Stimulated activated naive CD8-positive, alpha-beta T cell treated with anti-CD3 and anti-CD28 coated beads, Interleukin-15, Interleukin-2, amounts not matched to agents 100 ng/mL and 50 ng/mL, for 24 hours (primary cell): Measurements from ENCODE around the gene RFX2.
"Not testable (repeated sequence)": the region's sequence is repeated elsewhere in the genome, so short reads cannot be mapped to it uniquely, and the experiment has no call there.

Experiments
- H3K27ac Mint-ChIP-seq: one replicate; pipeline ENCODE4 v1.8.0; 2021; ENCODE audit warnings: mild to moderate bottlenecking, mixed read lengths
- H3K27me3 Mint-ChIP-seq: one replicate; pipeline ENCODE4 v1.8.0; 2021; ENCODE audit warnings: mixed read lengths
- H3K36me3 Mint-ChIP-seq: one replicate; pipeline ENCODE4 v1.8.0; 2021; ENCODE audit warnings: low read depth, mixed read lengths
- H3K4me1 Mint-ChIP-seq: one replicate; pipeline ENCODE4 v1.8.0; 2021; ENCODE audit warnings: low read depth, mixed read lengths
- H3K4me3 Mint-ChIP-seq: one replicate; pipeline ENCODE4 v1.8.0; 2021; ENCODE audit warnings: mild to moderate bottlenecking, mixed read lengths
- H3K9me3 Mint-ChIP-seq: one replicate; pipeline ENCODE4 v1.8.0; 2021; ENCODE audit warnings: mixed read lengths

The RFX2 gene

DNA sequence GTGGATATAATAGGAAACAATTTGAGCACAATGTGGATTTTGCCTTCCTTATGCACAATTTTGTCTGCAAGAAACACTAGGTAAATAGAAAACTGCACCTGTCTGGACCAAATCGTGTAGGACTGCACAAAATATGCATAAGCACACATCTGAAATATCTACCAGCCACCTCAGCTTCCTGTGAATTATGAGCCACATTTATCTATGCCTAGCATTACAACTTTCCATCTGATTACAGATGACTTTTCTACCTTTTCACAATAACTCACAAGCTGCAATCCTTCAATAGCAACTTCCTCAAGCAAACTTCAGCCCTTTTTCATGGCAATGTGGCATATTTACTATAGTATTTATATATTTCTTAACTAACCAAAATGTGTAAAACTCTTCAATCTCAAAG, 5.7 kb upstream of the RFX2 start:
- no peak overlapping the region for H3K4me3 Mint-ChIP-seq
- peaks cover 3% of the 10 kb centered on the region for H3K27me3 Mint-ChIP-seq
- no peaks in the 10 kb centered on the region for H3K36me3 Mint-ChIP-seq
- H3K27ac Mint-ChIP-seq: no peak overlapping the region
- peaks cover 5% of the 10 kb centered on the region for H3K4me1 Mint-ChIP-seq
- H3K9me3 Mint-ChIP-seq: peaks cover 7% of the 10 kb centered on the region

DNA sequence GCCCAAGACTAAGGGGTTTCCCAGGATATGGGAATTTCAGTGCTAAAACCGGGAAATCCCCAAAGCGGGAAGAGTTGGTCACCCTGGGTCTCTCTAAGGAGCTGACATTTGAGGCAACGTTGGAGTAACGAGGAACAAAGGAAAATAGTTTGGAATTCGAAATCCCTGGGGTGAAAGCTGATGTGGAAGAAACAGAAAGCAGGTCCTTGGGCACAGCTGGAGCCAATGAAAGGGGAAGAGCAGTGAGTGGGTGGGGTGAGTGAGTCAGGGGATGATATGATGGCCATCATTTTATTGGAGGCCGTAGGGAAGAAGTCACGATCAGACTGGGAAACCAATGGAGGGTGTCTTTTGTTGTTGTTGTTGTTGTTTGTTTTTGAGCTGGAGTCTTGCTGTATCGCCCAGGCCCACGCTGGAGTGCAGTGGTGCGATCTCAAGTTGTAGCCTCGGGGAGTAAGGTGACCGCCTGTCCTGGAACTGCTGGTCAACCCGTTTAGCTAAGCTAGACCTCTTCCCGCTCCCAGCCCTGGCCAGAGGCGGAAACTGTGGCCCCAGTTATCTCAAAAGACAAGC, 3.4 kb upstream of the RFX2 start:
- no peak overlapping the region for H3K4me3 Mint-ChIP-seq
- no peak overlapping the region for H3K27ac Mint-ChIP-seq
- H3K36me3 Mint-ChIP-seq: no peaks in the 10 kb centered on the region
- H3K9me3 Mint-ChIP-seq: no peaks in the 10 kb centered on the region
- peaks cover 15% of the 10 kb centered on the region for H3K4me1 Mint-ChIP-seq
- H3K27me3 Mint-ChIP-seq: peaks cover 8% of the 10 kb centered on the region

DNA sequence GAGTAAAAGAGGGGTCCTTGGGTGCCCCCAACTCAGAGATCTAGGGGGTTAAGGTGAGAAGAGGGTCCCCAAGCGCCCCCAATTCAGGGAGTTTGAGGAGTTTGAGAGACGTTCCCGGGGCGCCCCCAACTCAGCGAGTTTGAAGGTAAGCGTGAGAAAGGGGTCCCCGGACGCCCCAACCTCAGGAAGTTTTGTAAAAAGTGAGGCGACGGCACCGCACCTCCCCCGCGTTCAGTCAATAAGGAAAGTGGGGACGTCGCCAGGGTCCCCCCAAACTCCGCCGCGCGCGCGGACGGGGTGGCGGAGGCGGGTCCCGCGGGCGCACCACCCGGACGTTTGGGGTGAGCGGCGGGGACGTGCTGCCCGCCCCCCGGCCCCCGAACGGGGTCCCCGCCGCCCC, 353 bp downstream of the RFX2 start:
- Mint-ChIP-seq H3K4me3 (peak overlapping the region; percentile 92), H3K27ac (no peak overlapping the region), H3K9me3 (no peaks in the 10 kb centered on the region), H3K4me1 (peaks cover 24% of the 10 kb centered on the region), H3K36me3 (no peaks in the 10 kb centered on the region), H3K27me3 (peaks cover 17% of the 10 kb centered on the region)

DNA sequence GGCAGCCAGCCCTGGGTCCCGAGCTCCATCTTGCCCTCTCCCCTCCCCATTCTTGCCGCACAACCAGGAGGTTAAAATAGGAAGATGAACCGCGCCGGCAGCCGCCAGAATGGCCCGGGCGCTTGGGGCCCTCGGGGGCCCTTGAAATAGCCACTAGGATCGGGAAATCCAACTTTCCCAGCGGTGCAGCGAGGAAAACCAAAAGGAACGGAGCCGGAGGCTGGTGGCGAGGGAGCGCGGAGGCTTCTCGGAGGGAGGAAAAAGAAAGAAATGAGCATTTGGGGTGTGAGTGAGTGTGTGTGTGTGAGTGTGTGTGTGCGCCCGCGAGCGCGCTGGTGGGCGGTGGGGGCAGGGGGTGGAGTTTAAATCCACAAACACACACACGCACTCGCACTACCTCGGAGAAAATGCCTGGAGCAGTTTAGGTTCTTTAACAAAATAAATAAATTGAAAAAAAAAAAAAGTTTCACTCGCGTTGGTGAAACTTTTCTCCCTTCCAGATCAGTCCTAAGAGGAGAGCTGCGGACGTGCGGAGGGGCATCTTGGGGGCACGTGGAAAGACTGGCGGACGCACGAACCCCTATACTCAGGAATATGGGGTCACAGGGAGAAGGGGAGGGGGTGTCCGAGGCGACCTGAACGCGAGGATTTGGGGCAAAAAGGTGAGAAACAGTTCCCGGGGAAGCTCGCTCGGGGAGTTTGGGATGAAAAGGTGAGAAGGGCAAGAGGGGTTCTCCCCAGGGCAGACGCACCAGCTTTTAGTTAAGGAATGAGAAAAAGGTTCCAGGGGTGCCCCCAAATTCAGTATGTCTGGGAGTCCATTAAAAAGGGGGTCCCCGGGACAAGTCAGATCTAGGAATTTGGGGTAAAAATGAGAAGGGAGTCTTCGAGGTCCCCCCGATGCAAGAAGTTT, 1.3 kb downstream of the RFX2 start:
- no peaks in the 10 kb centered on the region for H3K36me3 Mint-ChIP-seq
- H3K4me1 Mint-ChIP-seq: peaks cover 24% of the 10 kb centered on the region
- H3K27ac Mint-ChIP-seq: peak overlapping the region; percentile 85
- peaks cover 17% of the 10 kb centered on the region for H3K27me3 Mint-ChIP-seq
- no peaks in the 10 kb centered on the region for H3K9me3 Mint-ChIP-seq
- peak overlapping the region; percentile 92 for H3K4me3 Mint-ChIP-seq

DNA sequence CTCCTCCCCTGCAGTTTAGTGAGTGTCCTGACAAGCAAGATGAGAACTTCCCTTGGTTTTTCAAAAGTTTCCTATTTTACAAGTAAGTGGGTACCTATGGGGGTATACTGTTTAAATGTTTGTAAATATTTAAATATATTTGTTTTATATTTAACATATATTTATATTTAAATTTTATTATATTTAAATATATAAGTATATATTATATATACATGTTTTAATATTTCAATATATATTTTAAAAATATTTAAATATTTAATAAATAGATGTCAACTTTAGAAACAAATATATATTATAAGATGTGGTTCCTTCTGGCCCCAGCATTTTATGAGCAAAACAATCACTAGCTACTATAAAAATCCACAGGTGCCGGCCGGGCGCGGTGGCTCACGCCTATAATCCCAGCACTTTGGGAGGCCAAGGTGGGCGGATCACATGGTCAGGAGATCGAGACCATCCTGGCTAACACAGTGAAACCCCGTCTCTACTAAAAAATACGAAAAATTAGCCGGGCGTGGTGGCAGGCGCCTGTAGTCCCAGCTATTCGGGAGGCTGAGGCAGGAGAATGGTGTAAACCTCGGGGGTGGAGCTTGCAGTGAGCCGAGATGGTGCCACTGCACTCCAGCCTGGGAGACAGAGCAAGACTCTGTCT, 3.5 kb downstream of the RFX2 start:
- H3K9me3 Mint-ChIP-seq, H3K4me3 Mint-ChIP-seq, H3K36me3 Mint-ChIP-seq, H3K27ac Mint-ChIP-seq: not testable (repeated sequence)
- Mint-ChIP-seq H3K4me1 (peaks cover 24% of the 10 kb centered on the region), H3K27me3 (peaks cover 17% of the 10 kb centered on the region)

DNA sequence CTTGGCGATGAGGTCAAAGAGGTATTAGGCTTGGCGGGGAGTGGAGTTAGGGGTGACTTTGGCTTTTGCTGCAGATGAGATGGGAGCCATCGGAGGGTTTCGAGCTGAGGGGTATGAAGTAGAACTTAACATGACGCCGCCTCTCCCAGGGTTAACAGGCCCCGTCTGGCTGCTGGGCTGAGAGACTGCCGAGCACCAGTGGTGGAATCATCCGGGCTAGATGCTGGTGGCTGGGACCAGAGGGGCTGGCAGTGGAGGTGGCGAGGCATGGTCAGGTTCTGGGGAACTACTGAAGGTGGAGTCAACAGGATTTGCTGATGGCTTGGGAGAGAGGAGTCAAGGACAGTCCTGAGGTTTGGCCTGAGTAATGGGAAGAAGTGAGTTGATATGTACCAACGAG, 4.9 kb downstream of the RFX2 start:
- H3K27ac Mint-ChIP-seq: no peak overlapping the region
- H3K4me1 Mint-ChIP-seq: peaks cover 30% of the 10 kb centered on the region
- H3K4me3 Mint-ChIP-seq: no peak overlapping the region
- H3K27me3 Mint-ChIP-seq: peaks cover 14% of the 10 kb centered on the region
- H3K36me3 Mint-ChIP-seq: no peaks in the 10 kb centered on the region
- no peaks in the 10 kb centered on the region for H3K9me3 Mint-ChIP-seq

DNA sequence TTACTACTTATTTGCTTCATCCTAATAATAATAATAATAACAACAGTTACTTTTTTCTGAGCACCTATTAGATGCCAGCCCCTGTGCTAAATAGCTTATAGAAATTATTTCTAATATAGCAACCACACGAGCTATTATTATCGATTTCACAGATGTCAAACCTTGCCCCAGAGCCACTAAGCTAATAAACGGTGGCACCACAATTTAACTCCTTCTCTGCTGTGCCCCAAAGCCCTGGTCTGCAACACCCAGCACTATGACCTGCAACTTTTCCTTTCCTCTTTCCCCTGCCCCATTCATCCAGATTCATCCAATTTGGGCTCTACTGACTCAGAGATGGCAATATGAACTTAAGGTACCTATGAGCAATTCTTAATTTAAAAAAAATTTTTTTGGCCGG, 6.4 kb downstream of the RFX2 start:
- H3K4me1 Mint-ChIP-seq: peaks cover 30% of the 10 kb centered on the region

DNA sequence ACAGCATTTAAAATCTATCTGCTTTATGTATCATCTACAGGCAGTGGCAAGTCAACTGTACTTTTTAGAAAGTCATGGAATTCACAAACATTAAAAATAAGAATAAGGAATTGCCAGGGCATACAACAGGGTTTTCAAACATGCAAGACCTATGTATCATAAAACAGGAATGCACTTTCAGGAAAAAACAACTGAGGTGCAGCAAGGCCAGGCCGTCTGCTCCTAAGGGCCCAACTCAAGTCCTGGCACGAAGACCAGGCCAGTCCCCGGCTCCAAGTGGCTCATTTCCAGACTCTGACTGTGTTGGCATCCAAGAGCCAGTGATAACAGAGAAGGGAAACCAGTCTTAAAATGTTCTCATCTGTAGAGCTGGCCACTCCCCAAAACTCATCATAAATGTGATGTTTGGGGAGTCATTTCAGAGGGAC, 7.1 kb downstream of the RFX2 start:
- peaks cover 7% of the 10 kb centered on the region for H3K36me3 Mint-ChIP-seq
- no peak overlapping the region for H3K27ac Mint-ChIP-seq
- H3K27me3 Mint-ChIP-seq: peaks cover 4% of the 10 kb centered on the region
- H3K4me1 Mint-ChIP-seq: peaks cover 23% of the 10 kb centered on the region
- peaks cover 6% of the 10 kb centered on the region for H3K9me3 Mint-ChIP-seq
- no peak overlapping the region for H3K4me3 Mint-ChIP-seq

More for the DNA sequence above, 6.4 kb downstream of the RFX2 start:
- Mint-ChIP-seq H3K4me3 (no peak overlapping the region), H3K27ac (no peak overlapping the region), H3K36me3 (peaks cover 7% of the 10 kb centered on the region), H3K9me3 (peaks cover 6% of the 10 kb centered on the region), H3K27me3 (peaks cover 10% of the 10 kb centered on the region)

DNA sequence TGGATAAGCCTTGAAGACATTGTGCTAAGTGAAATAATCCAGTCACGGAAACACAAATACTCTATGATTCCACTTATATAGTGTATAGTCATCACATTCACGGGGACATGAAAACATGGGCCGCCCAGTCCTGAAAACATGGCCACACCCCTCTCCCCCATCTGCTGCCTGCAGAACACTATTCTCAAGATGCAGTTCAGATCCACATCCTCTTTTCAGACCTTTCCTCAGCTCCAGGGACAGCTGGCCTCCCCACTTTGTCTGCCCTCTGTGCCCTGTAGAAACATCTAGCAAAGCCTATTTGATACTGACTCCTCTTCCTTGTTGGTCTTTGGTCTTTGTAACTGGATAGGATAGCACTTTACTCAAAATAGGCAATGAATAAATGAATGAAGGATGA, 8.3 kb downstream of the RFX2 start:
- no peaks in the 10 kb centered on the region for H3K27me3 Mint-ChIP-seq
- H3K27ac Mint-ChIP-seq: no peak overlapping the region
- H3K9me3 Mint-ChIP-seq: peaks cover 6% of the 10 kb centered on the region
- H3K36me3 Mint-ChIP-seq: peaks cover 7% of the 10 kb centered on the region
- no peak overlapping the region for H3K4me3 Mint-ChIP-seq
- H3K4me1 Mint-ChIP-seq: peaks cover 19% of the 10 kb centered on the region

DNA sequence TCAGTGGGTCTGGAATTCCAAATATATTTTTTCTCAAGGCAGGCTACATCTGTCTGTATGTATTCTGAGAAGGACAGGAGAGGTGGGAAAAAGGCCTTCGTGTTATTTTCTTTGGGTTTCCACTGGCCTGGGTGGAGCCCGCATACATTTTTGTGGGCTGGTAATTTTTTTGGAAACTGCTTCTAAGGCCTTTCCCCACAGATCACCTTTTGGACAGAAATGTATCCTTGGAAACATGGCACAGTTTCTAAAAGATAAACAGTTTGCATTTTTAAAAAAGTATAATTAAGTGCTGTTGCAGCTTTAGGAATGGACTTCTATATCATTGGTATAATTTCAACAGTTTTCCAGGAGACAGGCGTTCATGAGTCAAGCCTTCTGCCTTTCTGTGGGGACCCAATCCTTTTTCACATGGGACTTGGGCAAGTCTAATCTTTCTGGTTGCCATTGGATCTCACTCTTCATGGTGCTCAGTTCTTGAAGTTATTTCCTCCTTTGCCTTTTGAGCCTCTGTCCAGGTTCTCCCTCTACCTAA, 8.9 kb downstream of the RFX2 start:
- H3K27me3 Mint-ChIP-seq: no peaks in the 10 kb centered on the region
- peaks cover 7% of the 10 kb centered on the region for H3K36me3 Mint-ChIP-seq
- no peak overlapping the region for H3K27ac Mint-ChIP-seq
- peaks cover 19% of the 10 kb centered on the region for H3K4me1 Mint-ChIP-seq
- peaks cover 6% of the 10 kb centered on the region for H3K9me3 Mint-ChIP-seq
- H3K4me3 Mint-ChIP-seq: no peak overlapping the region

DNA sequence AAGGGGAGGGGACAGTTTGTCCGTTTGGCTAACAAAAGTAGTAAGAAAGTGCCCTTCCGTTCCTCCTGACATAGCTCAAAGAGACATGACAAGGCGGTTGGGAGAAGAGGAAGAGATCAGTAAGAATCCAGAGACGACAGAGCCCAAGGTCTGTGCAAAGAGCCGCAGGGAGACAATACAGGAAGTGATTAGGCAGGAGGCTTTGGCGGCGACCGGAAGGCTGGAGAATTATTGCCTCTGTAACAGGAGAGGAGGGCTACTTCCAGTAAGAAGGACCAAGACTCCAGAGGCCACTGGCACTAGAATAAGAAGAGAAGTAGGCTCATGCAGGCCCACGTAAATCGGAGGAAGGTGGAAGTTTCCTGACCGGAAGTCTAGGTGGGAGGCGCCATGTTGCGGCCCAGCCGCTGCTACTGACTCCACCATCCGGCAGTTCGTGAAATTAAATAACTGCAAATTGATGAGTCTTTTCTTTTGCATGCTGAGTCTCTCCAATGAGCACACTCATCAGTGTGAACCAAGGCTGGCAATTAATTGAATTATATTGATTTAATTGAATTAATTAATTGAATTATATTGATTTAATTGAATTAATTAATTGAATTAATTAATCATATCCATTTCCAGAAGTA, 9.9 kb downstream of the RFX2 start:
- Mint-ChIP-seq H3K27ac (peak overlapping the region; percentile 91), H3K27me3 (no peaks in the 10 kb centered on the region), H3K36me3 (peaks cover 7% of the 10 kb centered on the region), H3K9me3 (peaks cover 6% of the 10 kb centered on the region), H3K4me1 (peaks cover 19% of the 10 kb centered on the region), H3K4me3 (peak overlapping the region; percentile 50)

DNA sequence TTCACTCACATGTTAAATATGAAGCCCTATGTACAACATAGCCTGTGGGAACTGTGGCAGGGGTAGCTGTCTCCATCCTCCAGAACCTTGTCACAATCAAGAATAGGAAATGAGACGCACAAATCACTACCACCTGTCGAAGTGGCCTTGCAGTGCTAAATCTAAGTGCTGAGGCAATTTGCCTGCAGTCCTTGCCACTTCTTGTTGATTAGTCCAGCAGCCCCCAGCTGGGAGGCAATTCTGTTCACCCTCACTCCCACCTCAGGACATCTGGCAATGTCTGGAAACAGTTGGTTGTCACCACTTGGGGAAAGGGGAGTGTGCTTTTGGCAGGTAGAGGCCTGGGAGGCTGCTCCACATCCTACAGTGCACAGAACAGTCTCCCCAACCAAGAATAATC, 10.7 kb downstream of the RFX2 start:
- peak overlapping the region; percentile 91 for H3K27ac Mint-ChIP-seq
- peaks cover 19% of the 10 kb centered on the region for H3K4me1 Mint-ChIP-seq
- H3K36me3 Mint-ChIP-seq: peaks cover 7% of the 10 kb centered on the region
- H3K4me3 Mint-ChIP-seq: no peak overlapping the region
- H3K9me3 Mint-ChIP-seq: peaks cover 6% of the 10 kb centered on the region
- no peaks in the 10 kb centered on the region for H3K27me3 Mint-ChIP-seq

DNA sequence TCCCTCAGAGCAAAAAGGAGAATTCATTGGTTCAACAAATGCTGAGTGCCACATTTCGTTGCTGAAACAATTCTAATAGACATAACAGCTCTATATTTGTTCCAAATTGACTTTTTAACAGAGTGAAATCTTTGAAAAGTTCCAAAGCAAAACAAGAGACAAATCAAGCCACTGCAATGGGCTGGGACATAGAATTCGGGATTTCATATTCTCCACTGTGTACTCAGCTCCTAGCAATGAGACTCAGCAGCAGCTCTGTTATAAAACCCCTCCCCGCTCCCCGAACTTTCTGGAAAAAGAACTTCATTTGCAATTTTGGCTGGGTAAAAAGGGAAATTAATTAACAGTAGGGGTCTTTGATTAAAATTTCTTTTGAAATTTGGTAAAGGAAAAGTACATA, 11.3 kb downstream of the RFX2 start:
- H3K27ac Mint-ChIP-seq: no peak overlapping the region
- H3K4me1 Mint-ChIP-seq: peaks cover 19% of the 10 kb centered on the region
- H3K36me3 Mint-ChIP-seq: peaks cover 7% of the 10 kb centered on the region
- H3K9me3 Mint-ChIP-seq: peaks cover 6% of the 10 kb centered on the region
- H3K4me3 Mint-ChIP-seq: no peak overlapping the region
- H3K27me3 Mint-ChIP-seq: no peaks in the 10 kb centered on the region

DNA sequence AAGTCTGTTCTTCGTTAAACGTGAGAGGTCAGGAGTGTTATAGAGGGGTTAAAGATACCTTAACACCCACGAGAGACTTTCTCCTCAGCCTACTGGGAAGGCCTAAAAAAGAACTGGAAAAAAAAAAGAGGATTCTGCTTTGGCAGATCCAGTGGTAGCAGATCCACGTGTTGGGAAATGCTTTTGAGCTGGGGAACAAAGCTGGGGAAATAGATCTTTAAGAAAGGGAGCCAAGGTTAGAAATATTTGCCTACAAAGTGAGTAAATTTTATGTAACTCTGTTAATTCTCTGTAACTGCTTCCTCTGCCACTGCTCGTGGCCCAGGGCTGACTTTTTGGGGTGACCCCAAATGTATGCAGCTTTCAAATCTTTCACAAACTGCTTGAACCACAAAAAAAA, 11.7 kb downstream of the RFX2 start:
- H3K36me3 Mint-ChIP-seq: peaks cover 7% of the 10 kb centered on the region
- no peaks in the 10 kb centered on the region for H3K27me3 Mint-ChIP-seq
- no peak overlapping the region for H3K27ac Mint-ChIP-seq
- H3K4me3 Mint-ChIP-seq: no peak overlapping the region
- H3K9me3 Mint-ChIP-seq: peaks cover 6% of the 10 kb centered on the region
- peaks cover 19% of the 10 kb centered on the region for H3K4me1 Mint-ChIP-seq

DNA sequence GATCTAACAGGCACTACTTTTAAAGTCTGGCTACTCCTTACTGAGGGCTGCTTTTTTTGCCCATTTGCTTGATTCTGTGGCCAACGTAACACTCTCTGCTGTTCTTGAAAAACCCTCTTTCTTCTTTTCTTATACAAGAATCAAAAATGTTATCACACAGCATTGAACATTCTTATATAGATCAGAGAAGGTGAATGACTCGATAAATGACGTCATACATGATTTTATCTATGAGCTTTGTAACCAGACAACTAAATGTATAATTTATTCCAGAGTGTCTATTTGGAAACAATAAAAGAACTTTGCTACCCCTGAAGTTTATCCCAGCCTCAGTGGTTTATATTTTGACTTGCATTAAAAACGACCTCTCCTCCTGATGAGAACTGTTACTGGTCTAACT, 12.4 kb downstream of the RFX2 start:
- Mint-ChIP-seq H3K27ac (no peak overlapping the region), H3K4me3 (no peak overlapping the region), H3K36me3 (peaks cover 7% of the 10 kb centered on the region), H3K27me3 (no peaks in the 10 kb centered on the region), H3K4me1 (peaks cover 19% of the 10 kb centered on the region), H3K9me3 (peaks cover 6% of the 10 kb centered on the region)
